ENCODE measurements around the gene IKBKE.
A peak's percentile ranks its signal among the peaks of the same experiment; 100 is the strongest.

Gene IKBKE

DNA sequence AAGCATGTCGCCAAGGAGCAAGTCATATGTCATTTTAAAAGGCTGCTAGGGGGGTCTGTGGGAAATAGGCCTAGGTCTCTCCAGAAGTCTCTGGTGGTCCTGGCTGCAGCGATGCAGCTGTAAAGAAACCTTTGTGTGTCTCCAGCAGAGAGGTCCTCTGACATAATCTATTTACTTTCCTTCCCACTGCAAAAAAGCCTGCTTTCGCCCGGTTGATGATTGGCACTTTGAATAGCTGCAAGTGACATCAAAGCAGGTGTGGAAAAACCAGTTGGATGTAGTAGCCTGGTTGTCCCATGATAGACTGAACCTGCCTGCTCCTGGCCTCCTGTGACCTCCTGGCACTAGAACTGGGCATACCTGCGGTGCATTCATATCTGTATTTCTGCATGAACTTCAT is 50.9 kb downstream of the IKBKE start:
- H3K27ac ChIP-seq (ENCODE audit: poor library complexity, severe bottlenecking): no peak overlapping the region
- DNase-seq (ENCODE audit: low spot score) (no peak), ATAC-seq (ENCODE audit: low read depth) (no peak)
- no peaks in the 10 kb centered on the region for H3K9me3 ChIP-seq (ENCODE audit: severe bottlenecking)
- H3K36me3 ChIP-seq (ENCODE audit: low read depth): no peaks in the 10 kb centered on the region
- no peaks in the 10 kb centered on the region for H3K27me3 ChIP-seq (ENCODE audit: insufficient read depth, poor library complexity, severe bottlenecking)
- no peak overlapping the region for H3K4me3 ChIP-seq (ENCODE audit: severe bottlenecking)
- TF ChIP-seq, protein P1, sequence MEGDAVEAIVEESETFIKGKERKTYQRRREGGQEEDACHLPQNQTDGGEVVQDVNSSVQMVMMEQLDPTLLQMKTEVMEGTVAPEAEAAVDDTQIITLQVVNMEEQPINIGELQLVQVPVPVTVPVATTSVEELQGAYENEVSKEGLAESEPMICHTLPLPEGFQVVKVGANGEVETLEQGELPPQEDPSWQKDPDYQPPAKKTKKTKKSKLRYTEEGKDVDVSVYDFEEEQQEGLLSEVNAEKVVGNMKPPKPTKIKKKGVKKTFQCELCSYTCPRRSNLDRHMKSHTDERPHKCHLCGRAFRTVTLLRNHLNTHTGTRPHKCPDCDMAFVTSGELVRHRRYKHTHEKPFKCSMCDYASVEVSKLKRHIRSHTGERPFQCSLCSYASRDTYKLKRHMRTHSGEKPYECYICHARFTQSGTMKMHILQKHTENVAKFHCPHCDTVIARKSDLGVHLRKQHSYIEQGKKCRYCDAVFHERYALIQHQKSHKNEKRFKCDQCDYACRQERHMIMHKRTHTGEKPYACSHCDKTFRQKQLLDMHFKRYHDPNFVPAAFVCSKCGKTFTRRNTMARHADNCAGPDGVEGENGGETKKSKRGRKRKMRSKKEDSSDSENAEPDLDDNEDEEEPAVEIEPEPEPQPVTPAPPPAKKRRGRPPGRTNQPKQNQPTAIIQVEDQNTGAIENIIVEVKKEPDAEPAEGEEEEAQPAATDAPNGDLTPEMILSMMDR (IDR thresholded peaks at IDR 0.05; ENCODE audit: poor library complexity, severe bottlenecking): no peak
- peaks cover 12% of the 10 kb centered on the region for H3K4me1 ChIP-seq (ENCODE audit: insufficient read depth, poor library complexity, severe bottlenecking)

DNA sequence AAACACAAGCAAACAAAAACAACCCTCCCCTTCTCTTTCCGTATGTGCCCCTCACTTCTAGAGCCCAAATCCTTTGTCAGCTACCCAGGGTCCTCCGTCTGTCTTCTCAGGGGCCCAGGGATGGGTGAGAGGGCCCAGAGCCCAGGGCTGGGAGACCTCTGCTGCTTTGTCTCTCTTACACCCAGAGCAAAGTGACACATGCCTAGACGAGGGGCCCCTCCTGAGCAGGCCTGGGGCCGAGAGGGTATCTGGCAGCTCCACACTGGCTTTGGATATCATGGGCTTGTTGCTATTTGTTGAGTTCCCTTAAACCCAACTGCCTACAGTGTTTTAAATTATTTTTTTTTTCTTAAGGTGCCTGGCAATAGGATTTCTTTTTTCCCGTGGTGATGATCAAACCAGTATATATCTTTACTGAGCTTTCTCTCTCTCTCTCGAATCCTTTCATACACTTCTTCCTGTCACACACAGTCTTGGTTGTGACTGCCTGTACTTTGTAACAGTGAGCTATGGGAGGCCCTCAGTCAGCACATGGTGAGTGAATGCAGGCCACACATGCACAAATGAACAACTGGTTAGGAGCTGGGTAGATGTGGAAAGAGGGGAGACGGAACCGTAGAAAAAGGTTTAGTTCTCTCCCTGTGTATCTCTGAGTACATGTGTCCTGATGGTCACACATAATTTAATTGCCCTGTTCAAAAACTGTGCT is 51.6 kb downstream of the IKBKE start:
- no peak overlapping the region for H3K27ac ChIP-seq (ENCODE audit: poor library complexity, severe bottlenecking)
- ATAC-seq (ENCODE audit: low read depth) (no peak), DNase-seq (ENCODE audit: low spot score) (no peak)
- H3K36me3 ChIP-seq (ENCODE audit: low read depth): no peaks in the 10 kb centered on the region
- H3K9me3 ChIP-seq (ENCODE audit: severe bottlenecking): no peaks in the 10 kb centered on the region
- H3K27me3 ChIP-seq (ENCODE audit: insufficient read depth, poor library complexity, severe bottlenecking): no peaks in the 10 kb centered on the region
- no peak overlapping the region for H3K4me3 ChIP-seq (ENCODE audit: severe bottlenecking)
- H3K4me1 ChIP-seq (ENCODE audit: insufficient read depth, poor library complexity, severe bottlenecking): peaks cover 11% of the 10 kb centered on the region
- TF ChIP-seq, protein P1 (IDR thresholded peaks at IDR 0.05; ENCODE audit: poor library complexity, severe bottlenecking): no peak

DNA sequence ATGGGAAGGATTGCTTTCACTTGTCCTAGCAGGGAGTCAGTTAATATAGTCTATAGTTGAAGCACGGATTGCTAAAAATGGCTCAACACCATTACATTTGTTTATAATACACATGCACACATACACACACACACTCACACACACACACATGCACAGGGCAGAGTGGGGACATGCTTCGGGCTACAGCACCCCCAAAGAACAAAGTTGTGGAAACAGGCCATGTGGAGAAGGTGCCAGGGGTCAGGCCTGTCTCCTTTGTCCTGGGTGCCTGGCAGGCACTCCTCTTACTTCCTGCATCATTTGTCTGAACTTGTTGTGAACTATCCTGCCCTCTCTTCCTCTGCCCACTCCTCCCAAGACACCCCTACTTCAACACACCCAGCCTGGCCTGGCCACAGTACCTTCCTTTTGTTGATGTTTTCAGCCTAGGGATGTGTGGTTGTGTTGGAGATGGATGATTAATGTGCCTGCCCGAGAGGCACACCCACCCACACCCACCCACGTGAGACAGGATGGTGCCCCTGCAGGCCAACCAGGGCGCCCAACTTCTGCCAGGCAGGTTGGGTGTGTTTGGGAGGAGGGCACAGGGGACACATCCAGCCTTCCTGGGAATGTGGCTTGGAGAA is 54.6 kb downstream of the IKBKE start:
- Histone ChIP-seq H3K27me3 (ENCODE audit: insufficient read depth, poor library complexity, severe bottlenecking) (no peaks in the 10 kb centered on the region), H3K36me3 (ENCODE audit: low read depth) (no peaks in the 10 kb centered on the region), H3K4me3 (ENCODE audit: severe bottlenecking) (no peak overlapping the region), H3K4me1 (ENCODE audit: insufficient read depth, poor library complexity, severe bottlenecking) (peaks cover 11% of the 10 kb centered on the region), H3K27ac (ENCODE audit: poor library complexity, severe bottlenecking) (peak overlapping the region; percentile 48), H3K9me3 (ENCODE audit: severe bottlenecking) (no peaks in the 10 kb centered on the region)
- DNase-seq (ENCODE audit: low spot score) (no peak), ATAC-seq (ENCODE audit: low read depth) (peak; percentile 90)
- TF ChIP-seq, protein P1 (IDR thresholded peaks at IDR 0.05; ENCODE audit: poor library complexity, severe bottlenecking): peak; percentile 14

DNA sequence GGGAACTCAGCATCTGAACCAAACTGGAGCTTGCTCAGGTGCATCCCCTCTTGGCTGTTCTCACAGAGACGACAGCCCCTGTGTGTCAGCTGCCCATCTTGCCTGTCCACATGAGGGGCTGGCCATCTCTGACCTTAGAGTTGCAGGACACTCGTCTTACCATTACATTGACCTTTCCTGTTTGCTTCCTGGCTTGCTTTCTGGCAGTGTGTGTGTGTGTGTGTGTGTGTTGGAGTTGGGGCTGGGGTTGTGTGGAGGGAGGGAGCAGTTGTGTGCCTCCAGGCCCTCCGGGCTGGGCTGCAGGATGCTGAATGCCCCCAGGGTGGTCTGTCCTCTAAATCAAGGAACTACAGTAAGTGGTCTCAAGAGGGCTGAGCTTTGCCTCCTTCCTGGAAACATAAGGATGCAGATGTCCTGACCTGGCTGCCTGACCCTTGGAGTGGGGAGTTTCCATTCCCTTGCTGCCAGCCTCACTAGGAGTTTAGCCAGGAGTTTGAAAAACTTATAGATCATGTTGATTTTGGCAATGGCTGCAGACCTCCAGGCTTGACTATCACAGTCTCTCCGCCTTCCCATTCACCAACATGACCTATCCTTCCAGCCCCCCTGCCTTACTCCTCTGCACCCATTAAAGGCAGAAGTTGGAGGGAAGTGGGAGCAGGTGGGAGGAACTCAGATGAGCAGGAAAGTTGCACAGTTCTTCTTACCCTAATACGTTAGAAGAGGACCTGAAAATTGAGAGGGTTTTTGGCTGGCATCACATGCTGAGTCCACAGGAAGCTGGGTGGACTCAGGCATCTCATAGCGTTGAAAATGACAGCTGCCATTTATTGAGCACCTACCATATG is 56.0 kb downstream of the IKBKE start:
- Histone ChIP-seq H3K4me3 (ENCODE audit: severe bottlenecking) (no peak overlapping the region), H3K9me3 (ENCODE audit: severe bottlenecking) (no peaks in the 10 kb centered on the region), H3K36me3 (ENCODE audit: low read depth) (no peaks in the 10 kb centered on the region), H3K4me1 (ENCODE audit: insufficient read depth, poor library complexity, severe bottlenecking) (peaks cover 11% of the 10 kb centered on the region), H3K27ac (ENCODE audit: poor library complexity, severe bottlenecking) (peak overlapping the region; percentile 48), H3K27me3 (ENCODE audit: insufficient read depth, poor library complexity, severe bottlenecking) (no peaks in the 10 kb centered on the region)
- no peak for DNase-seq (ENCODE audit: low spot score)
- TF ChIP-seq, protein P1 (IDR thresholded peaks at IDR 0.05; ENCODE audit: poor library complexity, severe bottlenecking): no peak
- no peak for ATAC-seq (ENCODE audit: low read depth)
